Endothelial cell (in vitro differentiated cells): ENCODE data around the gene FN3K. TPM values are rescaled to one million over a fixed set of nuclear protein-coding genes. Genes with fewer than 3 reads are reported as not detected.
"Not testable (repeated sequence)": the region's sequence is repeated elsewhere in the genome, so short reads cannot be mapped to it uniquely, and the experiment has no call there.

Experiments
- DNase-seq: peaks from one replicate; pipeline ENCODE4 v3.0.0; 2021; ENCODE audit warnings: low spot score
- H3K27ac Mint-ChIP-seq: one replicate; pipeline ENCODE4 v1.8.0; 2021; ENCODE audit warnings: mixed read lengths, inconsistent platforms; ENCODE audit not compliant: unreplicated experiment
- H3K27me3 Mint-ChIP-seq: one replicate; pipeline ENCODE4 v1.8.0; 2021; ENCODE audit warnings: mild to moderate bottlenecking, moderate library complexity, mixed read lengths, inconsistent platforms; ENCODE audit not compliant: unreplicated experiment
- H3K36me3 Mint-ChIP-seq: one replicate; pipeline ENCODE4 v1.8.0; 2021; ENCODE audit warnings: mild to moderate bottlenecking, low read depth, mixed read lengths, inconsistent platforms; ENCODE audit not compliant: unreplicated experiment
- H3K4me1 Mint-ChIP-seq: one replicate; pipeline ENCODE4 v1.8.0; 2021; ENCODE audit warnings: mild to moderate bottlenecking, mixed read lengths, inconsistent platforms; ENCODE audit not compliant: unreplicated experiment
- H3K4me3 Mint-ChIP-seq: one replicate; pipeline ENCODE4 v1.8.0; 2021; ENCODE audit warnings: mild to moderate bottlenecking, mixed read lengths, inconsistent platforms; ENCODE audit not compliant: unreplicated experiment
- H3K9me3 Mint-ChIP-seq: one replicate; pipeline ENCODE4 v1.8.0; 2021; ENCODE audit warnings: mixed read lengths, inconsistent platforms; ENCODE audit not compliant: unreplicated experiment
- total RNA-seq: library from RNA; stranded (reverse); fragmentation: NEBNext Ultra II Directional; extraction: Animal tissue kit (Norgen Biotek cat#: 25700); gene quantifications from one replicate; pipeline ENCODE4 v1.2.1, GENCODE V29; 2021; ENCODE audit not compliant: unreplicated experiment
- TF ChIP-seq, protein P1 (sequence below): fragments of 200-600 bp; sonication (generic); IDR thresholded peaks from one replicate; pipeline ENCODE4 v1.5.0; 2021; ENCODE audit warnings: antibody characterized with exemption; ENCODE audit not compliant: unreplicated experiment

The FN3K gene
- total RNA-seq, 1 donor from 2014 or later = 10.6 TPM

- Mint-ChIP-seq H3K4me1 (peaks cover 7% of the 10 kb centered on the region), H3K36me3 (peaks cover 24% of the 10 kb centered on the region), H3K27ac (no peak overlapping the region), H3K27me3 (peaks cover 4% of the 10 kb centered on the region), H3K9me3 (no peaks in the 10 kb centered on the region), H3K4me3 (peak overlapping the region; percentile 18)
- TF ChIP-seq, protein P1, sequence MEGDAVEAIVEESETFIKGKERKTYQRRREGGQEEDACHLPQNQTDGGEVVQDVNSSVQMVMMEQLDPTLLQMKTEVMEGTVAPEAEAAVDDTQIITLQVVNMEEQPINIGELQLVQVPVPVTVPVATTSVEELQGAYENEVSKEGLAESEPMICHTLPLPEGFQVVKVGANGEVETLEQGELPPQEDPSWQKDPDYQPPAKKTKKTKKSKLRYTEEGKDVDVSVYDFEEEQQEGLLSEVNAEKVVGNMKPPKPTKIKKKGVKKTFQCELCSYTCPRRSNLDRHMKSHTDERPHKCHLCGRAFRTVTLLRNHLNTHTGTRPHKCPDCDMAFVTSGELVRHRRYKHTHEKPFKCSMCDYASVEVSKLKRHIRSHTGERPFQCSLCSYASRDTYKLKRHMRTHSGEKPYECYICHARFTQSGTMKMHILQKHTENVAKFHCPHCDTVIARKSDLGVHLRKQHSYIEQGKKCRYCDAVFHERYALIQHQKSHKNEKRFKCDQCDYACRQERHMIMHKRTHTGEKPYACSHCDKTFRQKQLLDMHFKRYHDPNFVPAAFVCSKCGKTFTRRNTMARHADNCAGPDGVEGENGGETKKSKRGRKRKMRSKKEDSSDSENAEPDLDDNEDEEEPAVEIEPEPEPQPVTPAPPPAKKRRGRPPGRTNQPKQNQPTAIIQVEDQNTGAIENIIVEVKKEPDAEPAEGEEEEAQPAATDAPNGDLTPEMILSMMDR = peak; percentile 76
- DNase-seq = peak; percentile 67
These were observed 31.8 kb downstream of the FN3K start for GRCh38 chr17:82767041-82767754.

DNA sequence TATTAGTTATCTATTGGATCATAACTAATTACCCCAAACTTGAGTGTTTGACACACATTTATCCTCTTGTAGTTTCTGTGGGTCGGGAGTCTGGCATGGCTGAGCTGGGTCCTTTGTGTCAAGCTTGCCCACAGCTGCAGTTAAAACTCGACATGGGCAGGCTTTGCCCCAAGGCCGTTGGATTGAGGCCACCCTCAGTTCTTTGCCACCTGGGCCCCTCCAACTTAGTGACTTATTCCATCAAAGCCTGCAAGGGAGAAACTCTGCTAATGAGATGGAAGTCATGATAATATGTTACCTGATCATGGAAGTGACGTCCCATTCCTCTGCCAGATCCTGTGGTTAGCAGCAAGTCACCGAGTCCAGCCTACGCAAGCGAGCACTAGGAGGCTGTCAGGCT, 33.6 kb downstream of the FN3K start:
- Mint-ChIP-seq H3K27me3 (peaks cover 2% of the 10 kb centered on the region), H3K9me3 (no peaks in the 10 kb centered on the region), H3K27ac (no peak overlapping the region)

GRCh38 chr17:82772026-82772425, 36.6 kb downstream of the FN3K start:
- TF ChIP-seq, protein P1 = no peak
- Mint-ChIP-seq H3K27me3 (no peaks in the 10 kb centered on the region), H3K4me1 (no peaks in the 10 kb centered on the region), H3K36me3 (peaks cover 28% of the 10 kb centered on the region), H3K4me3 (no peak overlapping the region), H3K27ac (no peak overlapping the region), H3K9me3 (no peaks in the 10 kb centered on the region)
- no peak for DNase-seq

More for the DNA sequence above, 33.6 kb downstream of the FN3K start:
- H3K4me1 Mint-ChIP-seq = peaks cover 7% of the 10 kb centered on the region
- TF ChIP-seq, protein P1 = no peak
- H3K4me3 Mint-ChIP-seq = peak overlapping the region; percentile 56
- DNase-seq = no peak
- peaks cover 29% of the 10 kb centered on the region for H3K36me3 Mint-ChIP-seq

GRCh38 chr17:82774456-82774855, 39.0 kb downstream of the FN3K start:
- H3K27me3 Mint-ChIP-seq = not testable (repeated sequence)
- peaks cover 19% of the 10 kb centered on the region for H3K36me3 Mint-ChIP-seq

DNA sequence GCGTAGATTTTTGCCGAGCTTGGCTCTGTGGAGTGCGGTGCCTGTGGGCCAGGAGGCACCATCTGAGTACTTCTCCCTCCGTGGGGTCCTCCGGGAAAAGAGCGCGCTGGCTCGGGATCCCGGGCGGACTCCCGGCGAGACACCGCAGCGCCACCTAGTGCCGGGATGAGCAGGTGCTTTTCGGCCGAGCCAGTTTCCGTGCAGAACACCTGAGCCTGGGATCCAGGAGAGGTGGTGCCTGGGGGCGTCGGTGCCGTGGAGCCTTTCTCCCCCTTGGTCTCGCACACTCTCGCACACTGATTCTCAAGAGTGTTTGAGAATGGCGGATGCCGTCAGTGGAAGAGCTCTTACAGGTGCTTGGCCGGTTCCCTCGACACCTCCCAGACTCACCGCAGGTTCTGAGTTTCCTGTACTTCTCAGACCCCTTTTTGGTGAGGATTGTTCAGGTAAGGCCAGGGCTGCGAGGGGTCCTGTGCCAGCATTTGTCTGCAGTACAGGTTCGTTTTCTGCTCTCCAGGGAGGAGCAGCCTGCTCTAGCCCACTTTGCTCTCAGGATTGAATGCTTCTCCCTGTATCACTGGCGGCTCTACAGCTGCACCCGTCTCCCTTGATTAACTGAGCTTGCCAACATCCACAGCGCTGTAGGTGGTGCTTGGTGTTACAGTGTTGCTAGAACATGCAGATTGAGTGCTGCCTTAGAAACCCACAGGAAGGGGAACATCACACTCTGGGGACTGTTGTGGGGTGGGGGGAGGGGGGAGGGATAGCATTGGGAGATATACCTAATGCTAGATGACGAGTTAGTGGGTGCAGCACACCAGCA, 39.8 kb downstream of the FN3K start:
- Mint-ChIP-seq H3K27ac (no peak overlapping the region), H3K9me3 (no peaks in the 10 kb centered on the region), H3K36me3 (peaks cover 15% of the 10 kb centered on the region), H3K4me1 (no peaks in the 10 kb centered on the region), H3K4me3 (no peak overlapping the region), H3K27me3 (no peaks in the 10 kb centered on the region)
- peak; percentile 79 for DNase-seq
- TF ChIP-seq, protein P1 = peak; percentile 87

More at GRCh38 chr17:82774456-82774855, 39.0 kb downstream of the FN3K start:
- not testable (repeated sequence) for DNase-seq, H3K27ac Mint-ChIP-seq, H3K4me1 Mint-ChIP-seq, H3K4me3 Mint-ChIP-seq, H3K9me3 Mint-ChIP-seq
